ENCODE results near the gene HIPK4.

DNA sequence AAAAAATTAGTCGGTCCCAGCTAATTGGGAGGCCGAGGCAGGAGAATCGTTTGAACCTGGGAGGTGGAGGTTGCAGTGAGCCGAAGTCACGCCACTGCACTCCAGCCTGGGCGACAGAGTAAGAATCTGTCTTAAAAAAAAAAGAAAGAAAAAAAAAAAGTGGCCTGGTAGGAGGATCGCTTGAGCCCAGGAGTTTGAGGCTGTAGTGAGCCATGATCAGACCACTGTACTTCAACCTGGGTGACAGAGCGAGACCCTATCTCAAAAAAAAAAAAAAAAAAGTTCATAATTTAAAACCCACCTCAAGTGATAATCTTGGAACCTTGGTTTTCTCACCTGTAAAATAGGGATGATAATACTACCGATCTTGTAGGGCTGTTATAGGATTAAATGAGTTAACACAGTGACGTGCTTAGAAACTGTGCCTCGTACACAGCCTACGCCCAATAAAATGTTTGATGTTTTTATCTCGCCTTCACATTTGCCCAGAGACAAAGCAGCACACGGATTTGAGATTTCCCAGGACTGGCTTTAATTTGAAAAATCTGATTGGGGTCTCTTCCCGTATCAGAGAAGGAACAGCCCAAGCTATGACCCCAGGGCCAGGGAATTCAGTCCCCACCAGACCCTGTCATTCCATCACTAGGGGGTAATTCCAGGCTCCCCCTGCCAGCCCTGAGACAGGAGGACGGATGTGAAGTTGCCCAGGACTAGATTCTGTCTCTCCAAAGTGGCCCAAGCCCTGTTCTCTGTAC, 32.2 kb upstream of the HIPK4 start:
- no peak for TF ChIP-seq BACH2 (CRISPR knock-in tag; IDR thresholded peaks at IDR 0.05; ENCODE audit: borderline replicate concordance)
- no peak for TF ChIP-seq ZC3H10 (CRISPR knock-in tag; IDR thresholded peaks at IDR 0.05)
- TF ChIP-seq ZNF8 (CRISPR knock-in tag; IDR thresholded peaks at IDR 0.05) = no peak
- TF ChIP-seq ZNF565 (CRISPR knock-in tag; conservative IDR thresholded peaks at IDR 0.05; ENCODE audit: low read depth) = no peak
- TF ChIP-seq TOX (CRISPR knock-in tag; IDR thresholded peaks at IDR 0.05; ENCODE audit: borderline replicate concordance) = no peak
- no peak for TF ChIP-seq ZFP30 (CRISPR knock-in tag; IDR thresholded peaks at IDR 0.05)
- no peak for TF ChIP-seq TCF4 (CRISPR knock-in tag; IDR thresholded peaks at IDR 0.05; ENCODE audit: borderline replicate concordance)
- TF ChIP-seq ZFP3 (CRISPR knock-in tag; IDR thresholded peaks at IDR 0.05) = no peak
- TF ChIP-seq, protein P1, sequence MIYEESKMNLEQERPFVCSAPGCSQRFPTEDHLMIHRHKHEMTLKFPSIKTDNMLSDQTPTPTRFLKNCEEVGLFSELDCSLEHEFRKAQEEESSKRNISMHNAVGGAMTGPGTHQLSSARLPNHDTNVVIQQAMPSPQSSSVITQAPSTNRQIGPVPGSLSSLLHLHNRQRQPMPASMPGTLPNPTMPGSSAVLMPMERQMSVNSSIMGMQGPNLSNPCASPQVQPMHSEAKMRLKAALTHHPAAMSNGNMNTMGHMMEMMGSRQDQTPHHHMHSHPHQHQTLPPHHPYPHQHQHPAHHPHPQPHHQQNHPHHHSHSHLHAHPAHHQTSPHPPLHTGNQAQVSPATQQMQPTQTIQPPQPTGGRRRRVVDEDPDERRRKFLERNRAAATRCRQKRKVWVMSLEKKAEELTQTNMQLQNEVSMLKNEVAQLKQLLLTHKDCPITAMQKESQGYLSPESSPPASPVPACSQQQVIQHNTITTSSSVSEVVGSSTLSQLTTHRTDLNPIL (CRISPR knock-in tag; IDR thresholded peaks at IDR 0.05; ENCODE audit: low read depth) = no peak
- no peak for TF ChIP-seq ARNTL (CRISPR knock-in tag; IDR thresholded peaks at IDR 0.05; ENCODE audit: borderline replicate concordance, low read depth)
- TF ChIP-seq, protein P2, sequence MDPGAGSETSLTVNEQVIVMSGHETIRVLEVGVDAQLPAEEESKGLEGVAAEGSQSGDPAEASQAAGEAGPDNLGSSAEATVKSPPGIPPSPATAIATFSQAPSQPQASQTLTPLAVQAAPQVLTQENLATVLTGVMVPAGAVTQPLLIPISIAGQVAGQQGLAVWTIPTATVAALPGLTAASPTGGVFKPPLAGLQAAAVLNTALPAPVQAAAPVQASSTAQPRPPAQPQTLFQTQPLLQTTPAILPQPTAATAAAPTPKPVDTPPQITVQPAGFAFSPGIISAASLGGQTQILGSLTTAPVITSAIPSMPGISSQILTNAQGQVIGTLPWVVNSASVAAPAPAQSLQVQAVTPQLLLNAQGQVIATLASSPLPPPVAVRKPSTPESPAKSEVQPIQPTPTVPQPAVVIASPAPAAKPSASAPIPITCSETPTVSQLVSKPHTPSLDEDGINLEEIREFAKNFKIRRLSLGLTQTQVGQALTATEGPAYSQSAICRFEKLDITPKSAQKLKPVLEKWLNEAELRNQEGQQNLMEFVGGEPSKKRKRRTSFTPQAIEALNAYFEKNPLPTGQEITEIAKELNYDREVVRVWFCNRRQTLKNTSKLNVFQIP (CRISPR knock-in tag; IDR thresholded peaks at IDR 0.05; ENCODE audit: borderline replicate concordance, low read depth) = no peak
